ENCODE results near the gene C11orf24. TPM values are rescaled to one million over a fixed set of nuclear protein-coding genes. Genes with fewer than 3 reads are reported as not detected.

The C11orf24 gene
- total RNA-seq, 1 experiment from 2014 or later, result 26.5 TPM

DNA sequence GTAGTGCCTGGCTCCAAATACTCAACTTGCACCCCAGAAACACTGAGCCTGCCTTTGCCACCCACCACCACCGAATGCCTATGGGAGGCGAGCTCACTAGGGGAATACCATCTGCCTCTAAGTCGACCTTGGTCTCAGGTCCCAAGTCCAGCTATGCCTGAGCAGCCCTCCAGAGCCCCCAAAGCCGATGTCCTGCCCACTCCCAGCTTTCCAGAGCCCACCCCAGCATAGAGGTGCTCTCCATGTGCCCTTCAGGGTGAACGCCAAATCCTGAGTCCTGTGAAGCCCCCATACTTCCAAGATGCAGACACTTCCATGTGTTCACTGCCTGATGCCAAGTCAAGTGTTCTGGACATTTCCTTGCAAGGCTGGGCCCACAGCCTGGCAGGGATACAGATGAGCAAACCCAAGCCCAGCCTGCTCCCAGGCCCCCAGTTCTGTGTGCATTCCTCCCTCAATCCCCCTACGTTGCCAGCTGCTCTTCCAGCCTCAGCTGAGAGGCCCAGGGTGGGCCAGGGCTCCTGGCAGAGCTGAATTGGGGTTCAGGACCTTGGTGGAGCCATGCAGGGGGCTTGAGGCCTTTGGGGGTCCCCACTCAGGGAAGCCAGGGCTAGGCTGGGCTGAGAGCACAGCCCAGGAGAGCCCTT, 56.1 kb downstream of the C11orf24 start:
- Histone ChIP-seq H3K36me3 (no peaks in the 10 kb centered on the region), H3K4me3 (peak overlapping the region; percentile 35), H3K27me3 (no peaks in the 10 kb centered on the region), H3K4me1 (peaks cover 8% of the 10 kb centered on the region; the same call in 1 of the 2 replicates), H3K9me3 (replicated peaks) (no peaks in the 10 kb centered on the region), H3K27ac (no peak overlapping the region)
- peak; percentile 5 for DNase-seq

DNA sequence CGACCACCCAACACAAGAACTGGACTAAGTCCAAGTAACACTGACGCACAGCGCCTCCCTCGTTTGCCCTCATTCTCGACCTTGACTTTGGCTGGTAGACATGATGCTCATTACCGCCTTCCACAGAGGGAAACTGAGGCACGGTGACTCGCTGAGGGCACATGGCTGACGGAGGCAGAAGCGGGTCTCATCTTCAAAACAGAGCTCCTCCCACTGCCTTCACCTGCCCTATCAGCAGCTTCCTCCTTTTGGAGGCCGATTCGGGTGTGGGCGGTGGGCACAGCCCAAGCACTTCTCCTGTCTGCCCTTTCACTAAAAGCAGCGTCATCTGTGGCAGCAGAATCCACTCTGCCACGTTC, 56.7 kb downstream of the C11orf24 start:
- no peak for DNase-seq
- H3K27me3 ChIP-seq, result no peaks in the 10 kb centered on the region

DNA sequence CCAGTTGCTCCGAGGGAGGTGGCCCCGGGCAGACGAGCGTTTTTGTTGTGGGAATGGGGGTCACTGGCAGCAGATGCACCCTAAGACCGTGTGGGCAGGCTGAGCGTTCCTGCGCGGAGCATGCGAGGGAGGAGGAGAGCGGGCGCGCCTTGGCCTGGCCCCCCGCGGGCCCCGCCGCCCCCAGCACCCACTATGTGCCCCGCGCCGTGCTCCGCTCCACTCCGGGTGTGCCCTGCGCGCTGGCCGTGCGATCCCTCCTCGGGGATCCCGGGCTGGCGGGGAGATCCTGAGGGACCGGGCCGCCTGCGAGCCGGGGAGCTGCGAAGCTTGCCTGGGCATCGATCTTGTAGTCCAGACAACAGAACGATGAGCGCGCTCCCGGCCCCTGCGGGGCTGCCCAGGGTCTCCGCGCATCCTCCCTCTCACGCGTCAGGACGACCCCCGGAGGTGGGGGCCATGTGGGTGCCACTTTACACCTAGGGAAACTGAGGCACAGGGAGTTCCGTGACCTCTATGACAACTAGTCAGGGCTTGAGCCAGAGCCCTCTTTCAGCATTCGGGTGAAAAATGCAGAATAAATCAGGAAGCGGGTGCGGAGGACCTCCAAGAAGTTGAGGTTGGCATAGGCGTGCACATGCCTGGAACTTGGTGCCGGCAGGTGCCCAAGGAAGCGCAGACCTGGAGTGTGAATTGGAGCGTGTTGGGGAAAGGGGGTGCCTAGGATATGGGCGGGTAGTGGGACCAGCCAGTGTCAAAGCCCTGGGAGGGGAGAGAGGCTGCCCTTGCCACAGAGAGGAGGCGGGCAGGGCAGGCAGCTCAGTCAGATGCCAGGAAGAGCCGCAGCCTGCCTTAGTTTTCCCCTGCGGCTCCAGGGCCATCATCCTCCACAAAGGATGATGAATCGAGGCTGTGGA, 57.3 kb downstream of the C11orf24 start:
- DNase-seq, result no peak
- peak overlapping the region; percentile 63 for H3K4me3 ChIP-seq
- no peaks in the 10 kb centered on the region for H3K9me3 ChIP-seq (replicated peaks)
- no peaks in the 10 kb centered on the region for H3K27me3 ChIP-seq
- peaks cover 8% of the 10 kb centered on the region; the same call in 1 of the 2 replicates for H3K4me1 ChIP-seq
- peak overlapping the region; percentile 75 for H3K27ac ChIP-seq
- no peaks in the 10 kb centered on the region for H3K36me3 ChIP-seq

More for the DNA sequence above, 56.7 kb downstream of the C11orf24 start:
- no peaks in the 10 kb centered on the region for H3K9me3 ChIP-seq (replicated peaks)
- peaks cover 8% of the 10 kb centered on the region; the same call in 1 of the 2 replicates for H3K4me1 ChIP-seq
- no peak overlapping the region for H3K27ac ChIP-seq
- H3K36me3 ChIP-seq, result no peaks in the 10 kb centered on the region
- no peak overlapping the region for H3K4me3 ChIP-seq

DNA sequence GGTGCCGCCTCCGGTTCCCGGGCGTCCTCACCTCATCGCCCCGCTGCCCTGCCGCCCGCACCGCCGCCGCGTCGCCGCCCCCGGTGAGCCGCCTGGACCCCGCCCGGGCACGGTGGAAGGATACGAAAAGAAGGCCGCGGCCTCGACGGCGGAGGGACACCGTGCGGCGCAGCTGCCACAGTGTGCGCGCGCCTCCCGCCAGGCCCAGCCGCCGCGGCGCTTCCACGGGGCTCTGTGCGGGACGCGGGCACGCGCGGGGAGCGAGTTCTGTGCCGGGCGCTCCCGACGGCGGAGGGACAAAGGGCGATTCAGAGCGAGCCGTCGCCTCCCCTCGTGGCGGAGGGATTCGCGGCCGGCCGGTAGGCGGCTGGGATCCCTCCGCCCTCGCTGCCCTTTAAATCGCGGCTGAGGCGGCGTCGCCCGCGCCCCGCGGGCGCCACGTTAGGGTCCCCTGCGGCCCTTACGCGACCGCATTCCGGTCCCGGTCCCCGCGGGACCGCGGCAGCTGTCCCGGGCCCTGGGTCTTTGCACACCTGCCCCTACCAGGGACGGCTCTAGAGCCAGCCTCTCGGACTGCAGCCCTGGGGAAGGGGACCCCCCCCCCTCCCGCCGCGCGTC, 58.1 kb downstream of the C11orf24 start:
- no peaks in the 10 kb centered on the region for H3K9me3 ChIP-seq (replicated peaks)
- peak overlapping the region; percentile 63 for H3K4me3 ChIP-seq
- DNase-seq, result peak; percentile 84 to 87
- peak overlapping the region; percentile 75 for H3K27ac ChIP-seq
- H3K27me3 ChIP-seq, result no peaks in the 10 kb centered on the region
- H3K4me1 ChIP-seq, result peaks cover 14% of the 10 kb centered on the region; the same call in 1 of the 2 replicates
- no peaks in the 10 kb centered on the region for H3K36me3 ChIP-seq

DNA sequence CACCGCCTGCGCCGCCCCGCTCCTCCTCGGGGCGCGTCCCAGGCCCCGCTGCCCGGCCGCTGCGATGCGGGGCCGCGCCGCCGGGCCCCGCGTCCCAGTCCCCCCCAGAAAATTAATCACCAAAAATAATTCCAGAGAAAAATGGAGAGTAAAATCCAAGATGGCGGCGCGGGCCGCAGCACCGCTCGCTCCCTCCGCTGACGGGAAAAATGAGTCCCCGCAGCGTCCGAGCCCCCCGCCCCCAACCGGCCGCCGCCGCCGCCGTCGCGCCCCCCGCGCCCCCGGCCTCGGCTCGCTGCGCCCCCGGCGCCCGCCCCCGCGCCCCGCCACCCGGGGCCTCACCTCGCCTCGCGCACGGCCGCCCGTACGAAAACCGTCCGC, 58.6 kb downstream of the C11orf24 start, which contains the start of gene KMT5B:
KMT5B (minus strand) TSS at position 162 of the 381 bp plus-strand sequence. CDS start 23,220 bp downstream, outside the sequence.
- peaks cover 14% of the 10 kb centered on the region; the same call in 1 of the 2 replicates for H3K4me1 ChIP-seq
- peak within 1 kb of the TSS; percentile 75 for H3K27ac ChIP-seq
- H3K27me3 ChIP-seq, result no peaks in the 10 kb centered on the region
- H3K4me3 ChIP-seq, result peak within 1 kb of the TSS; percentile 70
- H3K9me3 ChIP-seq (replicated peaks), result no peaks in the 10 kb centered on the region
- no peaks in the 10 kb centered on the region for H3K36me3 ChIP-seq
- peak; percentile 41 to 46 for DNase-seq

DNA sequence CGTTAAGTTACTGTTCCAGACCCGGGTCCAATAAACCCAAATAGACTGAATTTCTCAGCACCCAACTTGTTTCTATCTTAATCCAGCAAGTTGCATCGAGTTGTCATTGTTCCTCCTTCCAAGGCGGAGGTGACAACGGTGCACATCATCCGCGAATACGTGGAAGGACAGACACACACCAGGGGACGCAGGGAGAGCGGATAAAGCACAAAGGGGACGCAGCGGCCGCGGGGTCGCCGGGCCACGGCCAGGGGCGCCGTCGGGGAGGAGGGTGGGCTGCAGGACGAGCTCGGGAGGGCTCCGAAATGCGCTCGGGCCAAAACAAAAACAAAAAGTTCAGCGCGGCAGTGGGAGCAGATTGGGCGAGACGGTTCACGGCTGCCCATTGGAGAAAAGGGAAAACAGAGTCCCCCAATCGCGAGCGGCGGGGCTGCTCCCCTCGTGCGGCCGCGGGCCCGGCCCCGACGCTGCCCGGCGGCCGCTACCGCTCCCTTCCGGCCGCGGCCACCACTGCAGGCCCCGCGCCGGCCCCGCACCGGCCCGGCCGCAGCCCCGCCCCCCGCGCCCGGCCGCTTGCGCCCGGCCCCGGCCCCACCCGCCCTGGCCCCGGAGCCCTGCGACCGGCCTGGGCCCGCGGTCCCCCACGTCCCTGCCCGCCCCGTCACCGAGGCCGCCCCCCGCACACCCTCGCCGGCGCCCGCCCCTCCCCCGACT, 59.2 kb downstream of the C11orf24 start:
- DNase-seq, result peak; percentile 69 to 79
- peak overlapping the region; percentile 70 for H3K4me3 ChIP-seq
- peaks cover 14% of the 10 kb centered on the region; the same call in 1 of the 2 replicates for H3K4me1 ChIP-seq
- no peaks in the 10 kb centered on the region for H3K36me3 ChIP-seq
- no peaks in the 10 kb centered on the region for H3K9me3 ChIP-seq (replicated peaks)
- H3K27ac ChIP-seq, result no peak overlapping the region
- H3K27me3 ChIP-seq, result no peaks in the 10 kb centered on the region

DNA sequence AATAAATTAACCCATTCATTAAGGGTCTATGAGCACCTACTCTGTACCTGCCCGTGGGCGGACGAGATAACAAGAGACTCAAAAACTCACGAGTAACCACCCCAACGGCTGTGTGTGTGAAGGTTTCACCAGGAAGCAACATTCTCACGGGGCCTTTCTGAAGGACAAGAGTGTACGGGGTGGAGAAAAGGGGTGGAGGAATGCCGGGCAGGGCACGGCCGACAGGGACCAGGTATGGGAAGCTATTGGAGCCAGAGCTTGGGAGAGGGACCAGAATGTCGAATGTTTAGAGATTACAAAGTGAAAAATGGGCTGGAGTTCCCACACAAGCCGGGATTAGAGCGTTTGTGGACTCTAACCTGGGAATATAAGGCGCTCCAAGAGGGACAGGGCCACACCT, 60.2 kb downstream of the C11orf24 start:
- H3K4me1 ChIP-seq, result peaks cover 14% of the 10 kb centered on the region; the same call in 1 of the 2 replicates
- no peak for DNase-seq
- H3K4me3 ChIP-seq, result no peak overlapping the region
- H3K27me3 ChIP-seq, result no peaks in the 10 kb centered on the region
- no peaks in the 10 kb centered on the region for H3K9me3 ChIP-seq (replicated peaks)
- no peaks in the 10 kb centered on the region for H3K36me3 ChIP-seq
- H3K27ac ChIP-seq, result no peak overlapping the region

Other genes with a start within 250 kb of the C11orf24 start
- 77.7 and 103 TPM in 2 replicates for gene NDUFS8, start 241.3 kb downstream of the C11orf24 start, total RNA-seq (2014; rRNA removed; shearing (Covaris generic))
- 2.7 and 6.1 TPM in 2 replicates for gene TCIRG1, start 232.9 kb downstream of the C11orf24 start, total RNA-seq (2014; rRNA removed; shearing (Covaris generic))
- 32.6 and 37.1 TPM in 2 replicates for gene CHKA, start 150.6 kb downstream of the C11orf24 start, total RNA-seq (2014; rRNA removed; shearing (Covaris generic))
- gene KMT5B, start 58.7 kb downstream of the C11orf24 start, total RNA-seq (2014; rRNA removed; shearing (Covaris generic)), result 26.6 and 31.4 TPM in 2 replicates
- 45.5 and 46.5 TPM in 2 replicates for gene LRP5, start 40.6 kb upstream of the C11orf24 start, total RNA-seq (2014; rRNA removed; shearing (Covaris generic))
- 130 and 143 TPM in 2 replicates for gene PPP6R3, start 188.8 kb upstream of the C11orf24 start, total RNA-seq (2014; rRNA removed; shearing (Covaris generic))